HCT116 (cell line): ENCODE measurements around the gene LRBA. TPM values are rescaled to one million over a fixed set of nuclear protein-coding genes. Genes with fewer than 3 reads are reported as not detected.

Source experiments
- ATAC-seq: fragments of 200-7000 bp; cut with Tn5 transposase; 2 replicates; pipeline ENCODE4 v1.9.1; 2020; ENCODE audit warnings: mild to moderate bottlenecking, moderate library complexity
- BruUV-seq: library from RNA; stranded (reverse); fragments of 400-500 nt; replicated peaks from 2 replicates; lab custom pipeline; 2021; lab: Mats Ljungman, UMichigan
- CTCF ChIA-PET: fragments of 300-600 bp; sonication (Branson Sonifier 250); formaldehyde crosslinking; loops from one replicate; lab custom pipeline; 2021; ENCODE audit warnings: antibody characterized with exemption; lab: Charles Lee
- POLR2A ChIA-PET: fragments of 300-600, 350-600 bp; sonication (Branson Sonifier 250); formaldehyde crosslinking; loops from one replicate; lab custom pipeline; 2021; ENCODE audit warnings: antibody characterized with exemption; lab: Charles Lee
- RAD21 ChIA-PET, 2 experiments: fragments of 300-600 bp; sonication (Branson Sonifier 250); formaldehyde crosslinking; loops; one replicate each; lab custom pipeline; 2023; ENCODE audit warnings: low total read pairs in 2 of 2; ENCODE audit not compliant: uncharacterized antibody in 2 of 2, unreplicated experiment in 2 of 2, low non-redundant PET in 1 of 2; lab: Charles Lee
- DNase-seq: peaks from one replicate; pipeline ENCODE4 v3.0.0-alpha.2; 2010; ENCODE audit warnings: low read depth, low spot score
- H2AFZ ChIP-seq: fragments of 200-600 bp; shearing (Covaris generic), sonication (generic); 2 replicates; pipeline ENCODE4 v1.6.1; 2017; ENCODE audit warnings: low read depth, mixed run types, mixed read lengths, antibody characterized with exemption, low read length; ENCODE audit not compliant: poor library complexity, severe bottlenecking
- H3K27ac ChIP-seq: 2 replicates; pipeline ENCODE4 v1.5.1; 2012; ENCODE audit warnings: low read depth, low read length
- H3K27me3 ChIP-seq: fragments of 200-600 bp; sonication (generic); 2 replicates; pipeline ENCODE4 v1.6.1; 2016; ENCODE audit warnings: mixed run types, low read length, mixed read lengths; ENCODE audit not compliant: insufficient read depth
- H3K36me3 ChIP-seq, 2 experiments: fragments of 200-500 bp in 1 of 2; fragments of 200-600 bp in 1 of 2; sonication (Bioruptor generic) in 1 of 2; sonication (generic) in 1 of 2; 2 replicates each; pipeline versions ENCODE4 v1.5.1 to v1.6.1; 2014 to 2016; ENCODE audit warnings: low read length in 2 of 2, inconsistent platforms in 1 of 2, mixed read lengths in 1 of 2, mixed run types in 1 of 2; ENCODE audit not compliant: insufficient read depth in 2 of 2, control insufficient read depth in 1 of 2
- H3K4me1 ChIP-seq, 2 experiments: fragments of 200-600 bp in 1 of 2; sonication (generic) in 1 of 2; 2 replicates each; pipeline versions ENCODE4 v1.5.1 to v1.6.1; 2012 to 2017; ENCODE audit warnings: low read length in 2 of 2, inconsistent platforms in 1 of 2, mild to moderate bottlenecking in 1 of 2, mixed read lengths in 1 of 2, mixed run types in 1 of 2, moderate library complexity in 1 of 2; ENCODE audit not compliant: insufficient read depth in 2 of 2, control insufficient read depth in 1 of 2
- H3K4me2 ChIP-seq: fragments of 200-600 bp; sonication (generic); 2 replicates; pipeline ENCODE4 v1.6.1; 2017; ENCODE audit warnings: mixed run types, low read length, mixed read lengths
- H3K4me3 ChIP-seq, 2 experiments: fragments of 200-600 bp in 1 of 2; sonication (generic) in 1 of 2; replicated peaks in 1 of 2; 2 replicates each; pipeline ENCODE4 v1.5.1; 2011 to 2016; ENCODE audit warnings: low read length in 2 of 2, control low read depth in 1 of 2, low read depth in 1 of 2, mild to moderate bottlenecking in 1 of 2, mixed read lengths in 1 of 2, mixed run types in 1 of 2
- H3K79me2 ChIP-seq: fragments of 200-600 bp; sonication (generic); 2 replicates; pipeline ENCODE4 v1.6.1; 2017; ENCODE audit warnings: mild to moderate bottlenecking, mixed run types, low read length, moderate library complexity, mixed read lengths; ENCODE audit not compliant: insufficient read depth
- H3K9ac ChIP-seq: fragments of 200-600 bp; sonication (generic); 2 replicates; pipeline ENCODE4 v1.6.1; 2016; ENCODE audit warnings: low read length, mixed read lengths
- H3K9me2 ChIP-seq: fragments of 200-600 bp; sonication (generic), shearing (Covaris generic); 2 replicates; pipeline ENCODE4 v1.6.1; 2017; ENCODE audit warnings: mixed run types, mild to moderate bottlenecking, moderate library complexity; ENCODE audit not compliant: insufficient read depth
- H3K9me3 ChIP-seq, 2 experiments: fragments of 200-500 bp in 1 of 2; fragments of 200-600 bp in 1 of 2; sonication (Bioruptor generic) in 1 of 2; sonication (generic) in 1 of 2; 2 replicates each; pipeline ENCODE4 v1.6.1; 2014 to 2017; ENCODE audit warnings: low read length in 2 of 2, mixed read lengths in 2 of 2, inconsistent platforms in 1 of 2, low read depth in 1 of 2, mild to moderate bottlenecking in 1 of 2, mixed run types in 1 of 2, moderate library complexity in 1 of 2; ENCODE audit not compliant: control insufficient read depth in 1 of 2, insufficient read depth in 1 of 2
- H4K20me1 ChIP-seq: fragments of 200-600 bp; sonication (generic), shearing (Covaris generic); 2 replicates; pipeline ENCODE4 v1.6.1; 2017; ENCODE audit warnings: mixed run types, mild to moderate bottlenecking, moderate library complexity; ENCODE audit not compliant: insufficient read depth
- CEBPB ChIP-seq: IDR thresholded peaks from 2 replicates; pipeline ENCODE4 v1.6.1; 2012; ENCODE audit warnings: low read depth
- CTCF ChIP-seq, 3 experiments: fragments of 200-600 bp in 1 of 3; sonication (generic) in 1 of 3; IDR thresholded peaks in 2 of 3; conservative IDR thresholded peaks in 1 of 3; 2 replicates each; pipeline ENCODE4 v1.5.1; 2012 to 2017; ENCODE audit warnings: low read depth in 2 of 3, low read length in 2 of 3, antibody characterized with exemption in 1 of 3, borderline replicate concordance in 1 of 3, control low read depth in 1 of 3, mild to moderate bottlenecking in 1 of 3, mixed read lengths in 1 of 3, mixed run types in 1 of 3, moderate library complexity in 1 of 3; ENCODE audit not compliant: insufficient read depth in 1 of 3
- EGR1 ChIP-seq: IDR thresholded peaks from 2 replicates; pipeline ENCODE4 v1.6.1; 2012; ENCODE audit warnings: low read depth
- ELF1 ChIP-seq: IDR thresholded peaks from 2 replicates; pipeline ENCODE4 v1.6.1; 2012; ENCODE audit warnings: low read depth, borderline replicate concordance
- EZH2 ChIP-seq: fragments of 200-600 bp; sonication (generic); IDR thresholded peaks from 2 replicates; pipeline ENCODE4 v1.6.1; 2017; ENCODE audit warnings: antibody characterized with exemption, mixed run types
- EZH2phosphoT487 ChIP-seq: fragments of 200-600 bp; IDR thresholded peaks from 2 replicates; pipeline ENCODE4 v1.6.1; 2018; ENCODE audit warnings: antibody characterized with exemption, borderline replicate concordance
- FOSL1 ChIP-seq: IDR thresholded peaks from 2 replicates; pipeline ENCODE4 v1.6.1; 2012; ENCODE audit warnings: low read depth
- MAX ChIP-seq: IDR thresholded peaks from 2 replicates; pipeline ENCODE4 v1.6.1; 2012
- POLR2A ChIP-seq: IDR thresholded peaks from 2 replicates; pipeline ENCODE4 v1.7.0; 2011; ENCODE audit warnings: borderline replicate concordance; ENCODE audit not compliant: insufficient read depth, insufficient read length; ENCODE audit errors: extremely low read depth
- POLR2AphosphoS5 ChIP-seq: IDR thresholded peaks from 2 replicates; pipeline ENCODE4 v1.6.1; 2011; ENCODE audit warnings: mild to moderate bottlenecking, low read depth, low read length, moderate library complexity
- SIN3A ChIP-seq: IDR thresholded peaks from 2 replicates; pipeline ENCODE4 v1.6.1; 2012; ENCODE audit warnings: low read depth
- SP1 ChIP-seq: IDR thresholded peaks from 2 replicates; pipeline ENCODE4 v1.6.1; 2012; ENCODE audit warnings: low read depth
- SRF ChIP-seq: IDR thresholded peaks from 2 replicates; pipeline ENCODE4 v1.6.1; 2012; ENCODE audit warnings: low read depth
- TCF7L2 ChIP-seq: IDR thresholded peaks from 2 replicates; pipeline ENCODE4 v1.7.0; 2011; ENCODE audit warnings: borderline replicate concordance, inconsistent platforms; ENCODE audit not compliant: insufficient read depth, insufficient read length; ENCODE audit errors: extremely low read depth
- ZFX ChIP-seq: fragments of 450-650 bp; IDR thresholded peaks from 2 replicates; pipeline ENCODE4 v1.6.1; 2017
- intact Hi-C: fragments of 100-400 bp; cut with micrococcal nuclease; formaldehyde crosslinking; loops from 2 replicates; pipeline ENCODE4 v1.10.0; 2022
- total RNA-seq: library from RNA; stranded (reverse); gene quantifications from one replicate; pipeline ENCODE4 v1.2.1, GENCODE V29; 2021; ENCODE audit not compliant: unreplicated experiment

LRBA gene
- total RNA-seq, 1 experiment from 2014 or later: 79.8 TPM

GRCh38 chr4:150641612-150642011, 373.5 kb downstream of the LRBA start:
- DNase-seq: no peak
- no peak overlapping the region for H3K27ac ChIP-seq
- no peak overlapping the region for H3K4me3 ChIP-seq
- intact Hi-C loops: no loop called here
- BruUV-seq: no TSS peak
- no peak for ATAC-seq
- CTCF ChIA-PET: no interaction called here
- 0 out of 2 replicates have a peak, but pooled peaks cover 4% of the 10 kb centered on the region for H3K79me2 ChIP-seq
- H3K9ac ChIP-seq: no peak overlapping the region
- H3K4me1 ChIP-seq: no peaks in the 10 kb centered on the region
- no peaks in the 10 kb centered on the region for H3K36me3 ChIP-seq
- H2AFZ ChIP-seq: no peak overlapping the region
- POLR2A ChIA-PET: no interaction called here
- no peaks in the 10 kb centered on the region for H3K9me3 ChIP-seq
- no peaks in the 10 kb centered on the region; the same call in 1 of the 2 replicates for H3K9me2 ChIP-seq
- H3K4me2 ChIP-seq: no peak overlapping the region
- H4K20me1 ChIP-seq: no peaks in the 10 kb centered on the region
- no peaks in the 10 kb centered on the region for H3K27me3 ChIP-seq
- TF ChIP-seq ZFX (no peak), SP1 (no peak), EGR1 (no peak), CEBPB (no peak), FOSL1 (no peak)
- RAD21 ChIA-PET: no interaction called here

GRCh38 chr4:150632639-150633038, 382.4 kb downstream of the LRBA start:
- Histone ChIP-seq H3K9me3 (peaks cover 4 to 5% of the 10 kb centered on the region in 2 experiments; a peak in 2 of 4 replicates), H3K4me3 (no peak overlapping the region), H4K20me1 (no peaks in the 10 kb centered on the region), H3K9me2 (no peaks in the 10 kb centered on the region), H3K36me3 (no peaks in the 10 kb centered on the region), H3K79me2 (0 out of 2 replicates have a peak, but pooled peaks cover 4% of the 10 kb centered on the region), H3K4me2 (no peak overlapping the region), H2AFZ (no peak overlapping the region), H3K9ac (no peak overlapping the region), H3K27me3 (no peaks in the 10 kb centered on the region), H3K27ac (no peak overlapping the region), H3K4me1 (no peaks in the 10 kb centered on the region)
- CTCF ChIA-PET: no interaction called here
- ATAC-seq (no peak), DNase-seq (no peak)
- intact Hi-C loops: no loop called here
- RAD21 ChIA-PET: no interaction called here
- POLR2A ChIA-PET: no interaction called here
- no peak for TF ChIP-seq SP1
- no peak for TF ChIP-seq CEBPB
- TF ChIP-seq SIN3A: no peak
- TF ChIP-seq EGR1: no peak
- TF ChIP-seq POLR2A: no peak
- TF ChIP-seq EZH2: no peak
- TF ChIP-seq SRF: no peak
- TF ChIP-seq EZH2phosphoT487: no peak
- no peak for TF ChIP-seq POLR2AphosphoS5
- no peak for TF ChIP-seq ELF1
- TF ChIP-seq MAX: no peak
- TF ChIP-seq TCF7L2: no peak
- TF ChIP-seq CTCF (IDR thresholded peaks at IDR 0.05 in 2 of 3, conservative IDR thresholded peaks at IDR 0.05 in 1 of 3; ENCODE audit: borderline replicate concordance in 1 of 3, insufficient read depth in 1 of 3, low read depth in 2 of 3, low read length in 2 of 3): no peak
- BruUV-seq: no TSS peak
